ENCODE results near the gene C5AR2. TPM values are rescaled to one million over a fixed set of nuclear protein-coding genes. Genes with fewer than 3 reads are reported as not detected.
"Not testable (repeated sequence)": the region's sequence is repeated elsewhere in the genome, so short reads cannot be mapped to it uniquely, and the experiment has no call there.

C5AR2 gene
- total RNA-seq, 3 donors from 2014 or later (not counting 1 experiment from before 2014, with no cell fraction given) = 4.3 to 15.5 (median 8.3) TPM

- Mint-ChIP-seq H3K4me1 (peaks cover 17 to 22% of the 10 kb centered on the region in 2 donors), H3K36me3 (no peaks in the 10 kb centered on the region), H3K27ac (no peak overlapping the region), H3K9me3 (no peaks in the 10 kb centered on the region), H3K27me3 (ENCODE audit: low read depth in 2 of 2) (no peaks in the 10 kb centered on the region), H3K4me3 (no peak overlapping the region)
- Histone ChIP-seq H3K27me3 (ENCODE audit: control insufficient read depth, insufficient read depth, low read length) (no peaks in the 10 kb centered on the region), H3K4me3 (ENCODE audit: low read length) (no peak overlapping the region), H3K27ac (ENCODE audit: low read length) (no peak overlapping the region), H3K36me3 (ENCODE audit: control insufficient read depth, insufficient read depth, low read length) (no peaks in the 10 kb centered on the region), H3K9me3 (ENCODE audit: control insufficient read depth, insufficient read depth, low read length) (no peaks in the 10 kb centered on the region), H3K4me1 (ENCODE audit: control insufficient read depth, insufficient read depth, low read length) (peaks cover 16% of the 10 kb centered on the region)
- ATAC-seq (peak; percentile 85 to 94 (median 90)), DNase-seq (peak; percentile 60 to 91)
- 20% methylated on average over 11 of the region's 12 CpGs for WGBS (ENCODE audit: insufficient coverage)
- peak; percentile 76 for TF ChIP-seq CTCF (IDR thresholded peaks at IDR 0.05)
- intact Hi-C loops (cut with micrococcal nuclease) = loop anchor here (1.0 to 5.0 kb wide), 3 partner anchors 95 to 401 kb away; no protein-coding TSS in a partner anchor
Measured at GRCh38 chr19:47296036-47296435, 35.9 kb upstream of the C5AR2 start.

- H3K9me3 ChIP-seq (ENCODE audit: control insufficient read depth, insufficient read depth, low read length); H3K4me3 ChIP-seq (ENCODE audit: low read length); intact Hi-C loops (cut with micrococcal nuclease); DNase-seq; H3K27me3 Mint-ChIP-seq (ENCODE audit: low read depth in 2 of 2); H3K27ac Mint-ChIP-seq; H3K27ac ChIP-seq (ENCODE audit: low read length); H3K27me3 ChIP-seq (ENCODE audit: control insufficient read depth, insufficient read depth, low read length); H3K4me3 Mint-ChIP-seq; H3K36me3 Mint-ChIP-seq; H3K36me3 ChIP-seq (ENCODE audit: control insufficient read depth, insufficient read depth, low read length); ATAC-seq; H3K9me3 Mint-ChIP-seq: not testable (repeated sequence)
- peaks cover 29% of the 10 kb centered on the region for H3K4me1 ChIP-seq (ENCODE audit: control insufficient read depth, insufficient read depth, low read length)
- H3K4me1 Mint-ChIP-seq = peaks cover 27 to 31% of the 10 kb centered on the region in 2 donors
- WGBS (ENCODE audit: insufficient coverage) = 96% methylated on average over 9 of the region's 14 CpGs
Measured at GRCh38 chr19:47300867-47301266, 31.1 kb upstream of the C5AR2 start.

GRCh38 chr19:47302249-47302648, 29.7 kb upstream of the C5AR2 start:
- peaks cover 25% of the 10 kb centered on the region for H3K4me1 ChIP-seq (ENCODE audit: control insufficient read depth, insufficient read depth, low read length)
- H3K9me3 ChIP-seq (ENCODE audit: control insufficient read depth, insufficient read depth, low read length) = no peaks in the 10 kb centered on the region
- no peak overlapping the region for H3K4me3 ChIP-seq (ENCODE audit: low read length)
- H3K27me3 Mint-ChIP-seq (ENCODE audit: low read depth in 2 of 2) = peaks cover 13 to 18% of the 10 kb centered on the region in 2 donors
- peaks cover 22 to 23% of the 10 kb centered on the region in 2 donors for H3K4me1 Mint-ChIP-seq
- no peak overlapping the region for H3K27ac ChIP-seq (ENCODE audit: low read length)
- H3K9me3 Mint-ChIP-seq = no peaks in the 10 kb centered on the region
- no peak for DNase-seq
- intact Hi-C loops (cut with micrococcal nuclease) = no loop called here
- ATAC-seq = no peak
- TF ChIP-seq CTCF (IDR thresholded peaks at IDR 0.05) = no peak
- no peaks in the 10 kb centered on the region for H3K36me3 Mint-ChIP-seq
- WGBS (ENCODE audit: insufficient coverage) = 88% methylated on average over 9 of the region's 10 CpGs
- no peak overlapping the region for H3K27ac Mint-ChIP-seq
- no peaks in the 10 kb centered on the region for H3K27me3 ChIP-seq (ENCODE audit: control insufficient read depth, insufficient read depth, low read length)
- H3K36me3 ChIP-seq (ENCODE audit: control insufficient read depth, insufficient read depth, low read length) = no peaks in the 10 kb centered on the region
- no peak overlapping the region for H3K4me3 Mint-ChIP-seq

GRCh38 chr19:47303966-47304365, 28.0 kb upstream of the C5AR2 start:
- H3K9me3 ChIP-seq (ENCODE audit: control insufficient read depth, insufficient read depth, low read length) = no peaks in the 10 kb centered on the region
- TF ChIP-seq CTCF (IDR thresholded peaks at IDR 0.05) = no peak
- H3K27me3 ChIP-seq (ENCODE audit: control insufficient read depth, insufficient read depth, low read length) = no peaks in the 10 kb centered on the region
- DNase-seq = no peak
- ATAC-seq = no peak
- peaks cover 22 to 23% of the 10 kb centered on the region in 2 donors for H3K4me1 Mint-ChIP-seq
- H3K4me1 ChIP-seq (ENCODE audit: control insufficient read depth, insufficient read depth, low read length) = peaks cover 27% of the 10 kb centered on the region
- intact Hi-C loops (cut with micrococcal nuclease) = no loop called here
- no peak overlapping the region for H3K27ac ChIP-seq (ENCODE audit: low read length)
- H3K36me3 ChIP-seq (ENCODE audit: control insufficient read depth, insufficient read depth, low read length) = no peaks in the 10 kb centered on the region
- 19% methylated on average over 4 of the region's 6 CpGs for WGBS (ENCODE audit: insufficient coverage)
- H3K9me3 Mint-ChIP-seq = no peaks in the 10 kb centered on the region
- no peak overlapping the region for H3K27ac Mint-ChIP-seq
- H3K4me3 ChIP-seq (ENCODE audit: low read length) = no peak overlapping the region
- no peak overlapping the region for H3K4me3 Mint-ChIP-seq
- no peaks in the 10 kb centered on the region for H3K36me3 Mint-ChIP-seq
- H3K27me3 Mint-ChIP-seq (ENCODE audit: low read depth in 2 of 2) = peaks cover 13 to 18% of the 10 kb centered on the region in 2 donors
